CD4-positive, alpha-beta T cell treated with Interleukin-15 for 1 hour (primary cell): ENCODE results near the gene DDX46.
"Not testable (repeated sequence)": the region's sequence is repeated elsewhere in the genome, so short reads cannot be mapped to it uniquely, and the experiment has no call there.

Experiments
- DNase-seq: peaks from one replicate; pipeline ENCODE4 v3.0.0-alpha.2; 2020

DDX46 gene

GRCh38 chr5:134845852-134846640 lies 87.5 kb downstream of the DDX46 start, which contains the start of gene C5orf24:
Gene C5orf24, plus strand, starts transcription at chr5:134845968. Its CDS starts 8,933 bp downstream, at chr5:134854901.
- peak; percentile 94 for DNase-seq

DNA sequence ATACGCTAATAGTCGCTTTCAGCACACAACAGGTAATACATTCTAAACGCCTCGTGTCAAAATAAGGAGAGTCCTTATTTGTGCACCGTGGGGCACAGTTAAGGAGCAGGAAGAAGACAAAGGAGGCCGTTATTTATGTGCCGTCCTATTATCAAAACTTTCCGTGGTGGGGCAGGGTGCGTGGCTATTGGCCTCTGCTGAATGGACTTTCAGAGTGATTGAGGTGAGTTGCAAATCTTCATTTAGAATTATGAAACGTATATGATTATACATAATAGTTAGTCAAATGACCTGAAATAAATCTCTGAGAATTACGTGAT lies 88.0 kb downstream of the DDX46 start:
- DNase-seq = no peak

DNA sequence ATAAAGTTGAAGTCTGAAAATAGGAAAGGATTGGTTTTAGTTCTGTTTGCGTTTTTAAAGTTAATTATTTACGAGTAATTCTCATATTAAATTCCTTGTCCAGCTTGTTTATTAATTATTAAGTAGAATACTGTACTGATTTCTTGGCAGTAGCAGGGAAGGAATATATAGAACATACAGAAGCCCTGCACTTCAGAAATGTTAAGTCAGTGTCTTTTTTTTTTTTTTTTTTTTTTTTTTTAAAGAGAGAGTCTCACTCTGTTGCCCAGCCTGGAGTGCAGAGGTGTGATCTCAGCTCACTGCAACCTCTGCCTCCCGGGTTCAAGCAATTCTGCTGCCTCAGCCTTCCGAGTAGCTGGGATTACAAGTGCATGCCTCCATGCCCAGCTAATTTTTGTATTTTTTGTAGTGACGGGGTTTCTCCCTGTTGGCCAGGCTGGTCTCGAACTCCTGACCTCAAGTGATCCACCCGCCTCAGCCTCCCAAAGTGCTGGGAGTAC lies 90.9 kb downstream of the DDX46 start:
- not testable (repeated sequence) for DNase-seq

DNA sequence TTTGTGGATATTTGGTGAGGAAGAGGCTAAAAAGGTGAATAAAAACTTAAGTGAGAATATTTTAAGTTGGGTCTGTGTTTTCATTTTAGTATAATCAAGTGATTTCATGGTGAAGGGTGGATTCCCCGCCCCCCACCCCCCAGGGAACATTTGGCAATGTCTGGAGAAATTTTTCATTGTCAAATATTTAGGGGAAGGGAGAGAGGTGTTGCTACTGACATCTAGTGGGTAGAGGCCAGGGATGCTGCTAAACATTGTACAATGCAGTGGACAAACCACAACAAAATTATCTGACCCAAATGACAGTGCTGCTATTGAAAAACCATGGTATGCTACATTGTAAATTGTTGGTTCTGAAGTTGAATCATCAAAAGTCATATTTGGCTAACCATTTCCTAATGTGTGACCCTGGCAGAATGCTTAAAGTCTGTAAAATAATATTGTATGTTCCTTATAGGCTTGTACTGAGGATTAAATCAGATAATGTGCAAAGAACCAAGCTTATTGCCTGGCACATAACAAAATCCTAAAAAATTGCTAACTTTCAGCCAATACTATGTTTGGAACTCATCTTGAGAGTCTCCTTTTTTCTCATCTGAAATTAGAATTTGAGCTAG lies 92.8 kb downstream of the DDX46 start:
- DNase-seq = no peak

DNA sequence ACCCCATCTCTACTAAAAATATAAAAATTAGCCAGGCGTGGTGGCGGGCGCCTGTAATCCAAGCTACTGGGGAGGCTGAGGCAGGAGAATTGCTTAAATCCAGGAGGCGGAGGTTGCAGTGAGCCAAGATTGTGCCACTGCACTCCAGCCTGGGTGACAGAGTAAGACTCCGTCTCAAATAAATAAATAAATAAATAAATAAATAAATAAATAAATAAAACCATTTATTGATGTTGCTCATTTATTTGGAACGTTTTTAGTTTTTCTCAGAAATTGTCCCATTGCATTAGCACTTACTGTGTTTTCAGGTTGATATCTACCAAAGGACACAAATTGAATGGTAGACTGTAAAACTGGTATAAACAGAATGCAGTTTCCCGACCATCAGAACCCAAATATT lies 97.9 kb downstream of the DDX46 start:
- DNase-seq = not testable (repeated sequence)

- DNase-seq = no peak
Measured at GRCh38 chr5:134857401-134857800, 98.8 kb downstream of the DDX46 start.

GRCh38 chr5:134864707-134865106 lies 106.1 kb downstream of the DDX46 start:
- DNase-seq = no peak

GRCh38 chr5:134873494-134873893 lies 114.9 kb downstream of the DDX46 start:
- DNase-seq = no peak

DNA sequence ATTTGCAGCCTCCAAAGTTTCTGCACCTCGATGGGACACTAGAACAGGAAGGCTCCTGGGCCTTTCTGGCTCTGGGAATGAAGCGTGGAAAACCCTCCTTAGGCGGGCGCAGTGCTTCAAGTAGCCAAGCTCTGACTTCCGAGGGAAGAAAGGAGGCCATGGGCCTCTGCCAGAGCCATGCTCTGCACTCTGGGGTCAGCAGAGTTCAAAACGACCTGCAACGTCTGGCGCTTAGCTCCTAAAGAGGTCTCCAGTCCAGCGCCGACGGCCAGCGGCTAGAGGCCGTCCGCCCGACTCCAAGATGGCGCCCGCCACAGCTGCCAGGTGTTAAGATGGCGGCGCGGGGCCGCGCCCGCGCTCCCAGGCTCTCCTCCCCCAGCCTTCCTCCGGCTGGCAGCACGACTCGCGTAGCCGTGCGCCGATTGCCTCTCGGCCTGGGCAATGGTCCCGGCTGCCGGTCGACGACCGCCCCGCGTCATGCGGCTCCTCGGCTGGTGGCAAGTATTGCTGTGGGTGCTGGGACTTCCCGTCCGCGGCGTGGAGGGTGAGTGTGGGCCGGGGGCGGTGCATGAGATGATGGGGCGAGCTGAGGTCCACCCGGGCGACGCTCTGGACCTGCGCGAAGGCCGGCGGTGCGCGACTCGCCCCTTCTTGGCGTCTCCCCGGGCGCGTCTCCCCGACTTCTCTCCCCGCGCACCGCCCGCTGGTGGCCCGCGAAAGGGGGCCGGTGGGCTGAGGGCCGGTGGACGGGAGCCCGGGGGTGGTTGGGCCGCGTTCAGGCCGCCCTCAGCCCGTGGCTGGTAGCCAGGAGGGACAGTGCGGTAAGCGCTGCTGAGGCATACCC lies 115.6 kb downstream of the DDX46 start, which contains the start of gene TXNDC15:
TSS of gene TXNDC15 (plus strand) at position 385 of the 844 bp plus-strand sequence. CDS start at position 442, 57 bp downstream.
- DNase-seq = peak; percentile 79

GRCh38 chr5:134874831-134875655 lies 116.5 kb downstream of the DDX46 start:
- DNase-seq = no peak

- DNase-seq = no peak
Measured at GRCh38 chr5:134877159-134877558, 118.6 kb downstream of the DDX46 start.

- no peak for DNase-seq
Measured at GRCh38 chr5:134878403-134878802, 119.8 kb downstream of the DDX46 start.

DNA sequence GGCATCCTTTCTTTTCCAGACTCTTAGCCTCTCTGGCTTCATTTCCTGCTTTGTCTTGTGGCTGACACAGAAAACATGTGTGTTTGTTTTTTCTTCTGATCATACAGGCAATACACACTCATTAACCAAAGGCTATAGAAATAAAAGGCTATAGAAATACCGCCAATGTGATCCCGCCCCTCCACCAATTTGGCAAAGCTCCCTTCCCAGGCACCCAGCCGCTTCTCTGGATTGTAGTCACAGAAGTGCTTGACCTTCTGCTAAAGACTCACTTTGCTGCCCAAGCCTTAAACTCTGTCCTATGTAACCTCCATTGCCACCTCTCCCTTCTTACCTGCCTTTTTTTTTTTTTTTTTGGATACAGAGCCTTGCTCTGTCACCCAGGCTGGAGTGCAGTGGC lies 120.9 kb downstream of the DDX46 start:
- DNase-seq = no peak
